Activated CD8-positive, alpha-beta memory T cell treated with anti-CD3 and anti-CD28 coated beads, Interleukin-2, amount 50 U/mL, for 1 hour (primary cell): Measurements from ENCODE around the gene UCN2.
A peak's percentile ranks its signal among the peaks of the same experiment; 100 is the strongest.

ENCODE experiments used
- DNase-seq: peaks from one replicate; pipeline ENCODE4 v3.0.0-alpha.2; 2020; ENCODE audit errors: extremely low read depth

The UCN2 gene, protein sequence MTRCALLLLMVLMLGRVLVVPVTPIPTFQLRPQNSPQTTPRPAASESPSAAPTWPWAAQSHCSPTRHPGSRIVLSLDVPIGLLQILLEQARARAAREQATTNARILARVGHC

DNA sequence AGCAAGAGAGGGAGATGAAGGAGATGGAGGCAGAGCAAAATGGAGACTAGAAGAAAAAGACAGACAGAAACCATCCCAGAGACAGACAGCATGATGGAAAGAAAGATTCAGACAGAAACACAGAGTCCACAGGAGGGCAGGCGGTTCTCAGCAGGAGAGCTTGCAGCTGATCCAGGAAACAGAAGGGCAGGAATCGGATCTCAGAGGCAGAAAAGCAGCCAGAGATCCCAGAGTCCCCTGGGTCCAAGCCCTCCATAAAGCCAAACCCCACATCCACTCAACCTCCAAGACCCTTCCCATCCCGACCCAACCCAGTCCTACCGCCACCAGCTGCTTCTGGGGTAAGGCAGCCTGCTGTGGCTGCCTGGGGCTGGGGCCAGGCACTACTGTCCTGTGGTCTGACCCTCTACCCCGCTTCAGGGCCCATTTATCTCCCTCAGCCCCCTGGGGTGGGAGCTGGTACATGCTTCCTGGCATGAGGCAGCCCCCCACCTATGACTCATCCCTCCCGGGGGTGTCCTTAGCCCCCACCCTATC is at the start of gene UCN2:
UCN2 (minus strand) TSS at position 400 of the 537 bp plus-strand sequence. CDS start 657 bp downstream, outside the sequence.
- no peak for DNase-seq

DNA sequence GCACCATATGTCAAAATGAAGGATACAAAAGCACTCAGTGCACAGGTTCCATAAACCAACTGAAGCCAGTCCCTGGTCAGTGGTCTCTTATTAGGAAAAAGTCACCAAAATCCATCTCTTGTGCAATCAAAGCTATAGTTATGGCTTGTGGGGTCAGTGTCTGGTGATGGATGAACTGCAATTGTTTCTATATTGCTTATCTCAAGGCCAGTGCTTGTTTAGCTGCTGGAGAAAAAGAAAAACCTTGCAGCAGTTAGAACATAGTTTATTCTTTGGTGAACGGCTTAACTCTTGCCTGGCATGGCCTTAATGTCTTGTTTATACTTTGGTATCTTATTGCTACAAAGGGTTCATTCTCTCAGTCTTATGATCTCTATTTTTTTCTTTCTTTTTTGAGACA is 48.7 kb upstream of the UCN2 start:
- no peak for DNase-seq

DNA sequence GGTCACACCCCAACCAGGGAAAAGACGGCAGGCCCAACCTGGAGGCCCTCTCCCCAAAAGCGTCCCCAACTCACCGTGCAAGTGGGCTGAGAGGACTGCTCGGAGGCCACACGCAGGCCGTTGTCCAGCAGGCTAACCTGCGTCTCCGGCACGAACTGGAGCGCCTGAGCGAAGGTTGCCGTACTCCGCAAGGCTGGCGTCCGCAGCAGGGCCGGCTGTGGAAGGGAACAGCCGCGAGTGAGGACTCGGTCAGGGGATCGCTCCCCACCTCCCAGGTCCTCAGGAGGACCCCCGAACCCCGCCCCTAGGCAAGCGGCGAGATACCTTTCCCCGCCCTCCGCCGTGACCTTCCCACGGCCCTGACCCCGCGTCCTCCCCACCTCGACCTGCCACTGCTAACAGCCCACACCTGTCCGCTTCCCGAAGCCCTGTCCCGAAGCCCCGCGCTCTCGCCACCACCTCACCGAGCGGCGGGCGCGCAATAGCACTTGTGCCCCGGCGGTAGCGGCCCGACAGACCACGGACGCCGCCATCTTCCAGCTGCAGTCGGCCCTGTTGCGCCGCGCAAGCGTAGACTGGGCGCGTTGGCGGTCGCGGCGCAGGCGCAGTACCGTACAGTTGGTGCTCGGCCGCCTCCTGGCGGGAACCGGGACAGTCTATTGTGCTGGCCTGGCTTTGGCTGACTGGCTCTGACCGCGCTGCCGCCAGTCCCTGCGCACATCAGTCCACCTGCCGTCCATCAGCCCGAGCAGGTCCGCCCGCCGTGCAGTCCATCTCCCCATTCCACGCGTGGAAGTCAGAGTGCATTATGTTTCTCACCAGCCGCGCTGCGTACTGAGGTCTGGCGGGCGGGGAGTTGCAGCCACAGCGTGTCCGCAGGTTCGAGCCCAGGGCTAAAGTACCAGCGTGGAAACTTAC is 45.8 kb upstream of the UCN2 start, which contains the start of gene UQCRC1:
UQCRC1 (minus strand) TSS at position 559 of the 918 bp plus-strand sequence; CDS start at position 533, 26 bp downstream.
- peak; percentile 74 for DNase-seq

DNA sequence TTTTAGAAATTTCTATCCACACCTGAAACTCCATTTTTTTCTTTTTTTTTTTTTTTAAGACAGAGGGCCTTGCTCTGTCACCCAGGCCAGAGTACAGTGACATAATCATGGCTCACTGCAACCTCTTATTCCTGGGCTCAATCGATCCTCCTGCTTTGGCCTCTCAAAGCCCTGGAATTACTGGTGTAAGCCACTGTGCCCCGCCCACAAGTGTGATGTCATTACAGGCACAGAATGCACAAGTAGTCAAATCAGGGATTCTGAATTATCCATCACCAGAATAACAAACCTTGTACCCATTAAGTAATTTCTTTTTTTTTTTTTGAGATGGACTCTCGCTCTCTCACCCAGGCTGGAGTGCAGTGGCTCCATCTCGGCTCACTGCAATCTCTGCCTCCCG is 43.9 kb upstream of the UCN2 start:
- no peak for DNase-seq

DNA sequence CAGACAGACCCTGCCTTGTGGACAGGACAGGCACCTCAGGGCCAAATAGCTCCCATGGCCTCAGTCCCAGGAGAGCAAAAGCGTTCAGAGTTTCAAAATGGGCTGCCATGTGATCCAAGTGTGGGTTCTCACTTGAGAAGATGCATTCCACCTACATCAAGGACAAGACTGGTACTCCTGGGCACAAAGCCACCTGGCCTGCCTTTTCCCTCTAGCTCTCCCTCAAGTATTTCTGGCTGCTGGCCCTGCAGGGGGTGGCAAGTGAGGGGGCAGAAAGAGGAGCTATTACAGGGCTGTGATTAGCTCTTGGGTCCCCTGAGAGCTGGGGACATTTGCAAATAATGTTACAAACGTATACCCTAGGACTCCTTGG is 38.0 kb upstream of the UCN2 start:
- no peak for DNase-seq

DNA sequence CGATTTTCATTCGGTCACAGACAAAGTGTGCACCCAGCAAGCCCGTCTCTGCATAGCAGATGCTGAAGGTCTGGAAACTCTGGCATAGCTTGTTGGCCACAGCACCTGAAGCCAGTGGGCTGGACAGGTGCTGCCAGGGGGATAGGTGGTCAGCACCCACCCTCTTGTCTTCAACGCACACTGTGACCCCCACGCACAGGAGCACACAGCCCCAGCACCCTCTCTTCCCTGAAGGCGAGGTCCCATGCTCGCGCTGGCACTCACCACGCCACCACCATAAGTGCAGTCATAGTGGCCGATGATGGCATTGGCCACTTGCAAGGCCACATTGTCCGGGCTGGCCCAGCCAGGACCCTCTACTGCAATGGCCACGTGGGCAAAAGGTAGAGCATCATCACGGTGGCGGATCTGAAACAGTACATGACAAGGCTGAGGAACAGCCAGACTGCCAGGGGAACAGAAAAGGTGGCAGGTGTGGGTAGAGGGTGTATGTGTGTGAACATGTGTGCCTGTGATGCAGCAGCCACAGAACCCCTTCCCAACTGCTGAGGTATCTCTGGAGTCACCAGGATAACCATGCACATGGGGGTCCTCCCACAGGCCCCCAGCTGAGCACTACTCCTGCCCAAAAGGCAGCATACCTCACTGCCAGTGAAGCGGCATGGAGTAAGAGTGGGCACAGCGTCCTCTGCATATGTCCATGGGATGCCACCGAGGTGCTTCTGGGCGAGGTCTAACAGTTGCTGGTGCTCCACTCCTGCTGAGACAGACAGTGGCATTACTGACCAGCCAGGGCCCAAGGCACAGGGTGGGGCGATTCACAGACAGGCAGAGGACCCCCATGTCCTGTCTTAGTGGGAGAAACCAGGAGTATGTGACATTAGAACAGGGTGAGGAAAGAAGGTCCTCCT is 37.4 kb upstream of the UCN2 start:
- no peak for DNase-seq

DNA sequence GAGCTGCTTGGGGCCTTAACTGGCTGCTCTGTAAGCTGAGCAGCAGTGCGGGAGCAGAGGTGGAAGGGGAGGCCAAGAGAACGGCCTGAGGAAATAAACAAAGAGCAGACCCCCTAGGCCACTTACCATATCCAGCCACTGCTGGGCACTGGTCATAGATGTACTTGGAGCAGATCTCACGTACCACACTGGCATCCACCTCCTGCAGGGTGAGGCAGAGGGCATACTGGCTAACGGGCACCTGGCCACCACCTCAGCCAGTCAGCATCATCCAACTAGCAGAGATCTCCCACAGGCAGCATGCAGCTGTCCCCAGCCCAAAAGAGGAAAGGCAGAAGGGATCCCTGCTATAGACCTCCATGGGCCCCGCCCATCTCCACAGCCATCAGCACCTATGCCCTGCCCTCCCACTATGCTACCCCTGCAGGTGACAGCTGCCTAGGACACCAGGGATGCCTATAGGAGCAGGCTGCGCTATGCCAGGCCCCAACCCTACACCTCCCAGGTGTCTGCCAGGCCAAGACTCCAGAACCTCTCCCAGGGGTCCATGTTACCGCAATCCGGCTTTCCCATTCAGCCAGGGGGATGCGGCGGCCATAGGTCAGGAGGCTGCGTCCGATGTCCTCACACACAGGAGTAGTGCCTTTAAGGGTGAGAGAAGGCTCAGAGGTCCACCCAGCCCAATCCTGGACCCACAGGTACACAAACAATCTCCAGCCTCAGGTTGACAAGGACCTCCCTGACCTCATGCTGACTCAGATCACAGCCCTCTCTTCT is 36.1 kb upstream of the UCN2 start:
- DNase-seq = no peak

DNA sequence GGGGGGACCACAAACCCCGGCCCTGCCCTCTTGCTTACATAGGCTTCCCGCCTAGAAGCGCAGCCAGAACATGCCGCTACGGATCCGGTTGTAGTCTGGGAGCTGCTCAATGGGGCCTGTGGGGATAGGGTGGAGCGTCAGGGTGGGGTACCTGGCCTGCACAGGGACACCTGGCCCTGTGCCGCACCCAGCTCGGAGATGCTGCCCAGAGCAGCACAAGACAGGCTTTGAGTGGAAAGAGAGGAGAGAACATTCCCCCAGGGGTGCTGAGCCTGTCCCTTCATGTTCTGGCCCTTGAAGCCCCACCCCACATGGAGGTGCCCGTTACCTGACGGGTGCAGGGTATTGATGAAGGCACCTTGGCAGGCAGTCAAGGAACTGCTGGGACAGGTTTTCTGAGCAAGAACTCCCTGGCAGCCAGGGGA is 35.5 kb upstream of the UCN2 start:
- DNase-seq = no peak

DNA sequence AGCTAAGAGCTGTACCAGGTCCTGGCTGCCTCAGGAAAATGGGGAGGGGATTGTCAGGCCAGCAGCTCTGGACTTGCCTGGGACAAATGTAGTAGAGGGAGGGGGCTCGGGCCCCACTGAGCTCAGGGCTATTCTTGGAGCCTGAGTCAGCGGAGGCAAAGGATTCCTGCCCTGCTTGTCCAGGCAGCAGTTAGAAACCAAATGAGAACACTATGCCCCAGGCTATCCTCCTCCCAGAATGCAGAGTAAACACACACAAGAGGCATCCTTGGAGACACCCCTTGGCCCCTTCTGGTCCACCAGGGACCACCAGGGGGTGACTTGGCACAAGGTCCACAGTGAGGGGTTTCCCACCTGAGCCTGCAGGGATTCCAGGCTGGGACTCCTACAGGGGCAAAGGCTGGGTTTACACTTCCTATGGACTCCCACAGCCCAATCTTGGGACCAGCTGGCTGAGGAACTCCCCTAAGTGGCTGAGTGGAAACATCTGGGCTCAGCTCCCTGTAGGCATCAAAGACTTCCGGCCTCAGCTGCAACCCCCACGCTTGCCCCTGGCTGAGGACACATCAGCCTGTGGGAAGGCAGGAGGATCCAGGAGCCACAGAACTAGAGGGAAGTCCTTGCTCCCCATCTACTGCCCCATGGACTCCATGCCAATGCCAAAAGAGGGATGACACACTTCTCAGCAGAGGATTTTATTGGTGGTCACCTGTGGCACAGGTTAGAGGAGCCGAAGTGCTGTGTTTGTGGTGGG is 34.9 kb upstream of the UCN2 start:
- DNase-seq = no peak

DNA sequence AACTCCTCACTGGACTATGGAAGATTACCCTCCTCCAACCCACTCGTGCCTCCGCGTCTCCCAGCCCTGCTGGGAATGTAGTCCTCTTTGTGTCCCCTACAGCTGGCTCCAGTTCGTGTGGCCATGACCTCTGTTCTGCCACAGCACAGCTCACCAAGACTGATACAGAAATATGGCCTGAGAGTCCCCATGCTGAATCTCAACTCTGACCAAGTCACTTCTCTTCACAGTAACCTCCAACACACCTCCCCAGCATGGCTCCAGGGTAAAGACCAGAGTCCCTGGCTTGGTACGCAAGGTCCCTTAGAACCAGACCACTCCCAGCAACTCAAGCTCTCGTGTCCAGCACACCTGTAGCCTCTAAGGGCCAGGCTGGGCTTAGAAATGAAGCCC is 33.8 kb upstream of the UCN2 start:
- no peak for DNase-seq

DNA sequence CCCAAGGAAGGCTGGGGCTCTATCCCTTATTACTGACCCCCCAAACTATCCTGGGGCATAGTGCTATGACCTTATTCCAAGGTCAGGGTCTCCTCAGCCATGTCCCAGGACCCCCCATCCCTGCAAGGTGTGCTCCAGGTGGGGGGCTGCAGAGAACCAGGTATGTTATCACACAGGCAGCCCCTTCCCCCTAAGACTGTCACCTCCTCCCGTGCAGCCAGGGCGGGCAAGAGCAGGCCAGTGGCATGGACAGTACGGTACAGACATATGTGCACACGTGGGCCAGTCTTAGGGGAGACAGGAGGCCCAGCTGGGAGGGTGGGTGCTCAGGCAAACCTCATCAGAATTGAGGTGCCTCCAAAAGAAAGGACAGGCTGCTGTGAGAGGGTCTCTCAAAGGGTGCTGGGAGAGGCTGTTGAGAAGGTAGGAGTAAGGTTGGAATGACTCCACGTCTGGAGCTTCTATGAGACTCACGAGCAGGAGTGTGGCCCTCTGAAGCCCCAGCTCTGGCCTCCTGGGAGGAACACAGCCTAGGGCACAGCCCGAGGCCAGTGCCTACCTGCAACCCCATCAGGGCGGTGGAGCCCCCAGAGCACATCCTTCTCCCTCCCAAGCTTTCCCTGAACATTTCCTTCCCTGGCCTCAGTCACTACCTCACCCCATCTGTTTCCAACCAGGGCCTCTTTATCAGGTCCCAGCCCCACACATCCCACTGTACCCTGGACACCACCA is 33.3 kb upstream of the UCN2 start:
- no peak for DNase-seq

DNA sequence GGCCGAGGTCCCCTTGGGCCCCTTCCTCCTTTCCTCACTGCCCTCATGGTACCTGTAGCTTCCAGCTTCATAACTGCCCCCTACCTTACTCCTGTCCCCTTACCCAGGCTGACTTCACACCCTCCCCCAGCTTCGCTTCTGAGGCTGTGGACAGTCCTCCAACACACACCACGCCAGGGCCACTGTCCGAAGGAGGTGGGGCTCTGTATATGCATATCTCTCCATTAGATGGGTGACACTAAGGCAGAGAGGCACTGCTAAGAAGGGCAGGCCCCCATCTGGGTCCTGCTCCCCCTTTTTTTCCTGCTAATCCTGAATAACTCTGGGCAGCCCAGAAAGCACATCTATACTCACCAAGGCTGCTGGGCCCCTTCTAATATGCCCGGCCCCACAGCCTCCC is 32.6 kb upstream of the UCN2 start:
- DNase-seq = no peak

DNA sequence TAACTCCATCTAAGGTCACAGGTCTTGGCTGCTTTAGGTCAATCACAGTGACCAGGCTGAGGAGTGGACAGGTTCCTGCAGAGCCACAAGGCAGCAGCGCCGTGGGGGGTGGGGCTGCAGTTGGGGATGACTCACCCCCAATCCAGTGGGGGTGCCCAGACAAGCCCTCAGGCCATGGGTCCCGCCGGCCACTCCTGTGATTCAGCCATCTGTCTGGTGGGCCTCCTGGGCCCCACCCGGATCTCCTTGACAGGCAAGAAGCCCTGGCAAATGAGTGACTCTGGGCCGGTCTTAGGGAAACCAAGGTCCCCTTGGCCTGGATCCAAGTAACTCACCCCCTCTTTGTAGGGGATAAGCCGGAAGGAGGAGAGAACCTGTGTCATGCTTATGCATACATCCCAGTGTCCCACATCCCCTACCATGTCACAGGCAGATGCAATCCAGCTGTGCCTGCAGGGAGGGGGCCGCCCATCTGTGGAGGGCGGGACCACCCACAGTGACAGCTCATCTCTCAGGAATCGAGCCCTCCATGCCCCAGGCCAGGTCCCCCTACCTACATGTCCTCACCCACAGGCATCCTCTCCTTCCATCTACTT is 32.0 kb upstream of the UCN2 start:
- DNase-seq = no peak

DNA sequence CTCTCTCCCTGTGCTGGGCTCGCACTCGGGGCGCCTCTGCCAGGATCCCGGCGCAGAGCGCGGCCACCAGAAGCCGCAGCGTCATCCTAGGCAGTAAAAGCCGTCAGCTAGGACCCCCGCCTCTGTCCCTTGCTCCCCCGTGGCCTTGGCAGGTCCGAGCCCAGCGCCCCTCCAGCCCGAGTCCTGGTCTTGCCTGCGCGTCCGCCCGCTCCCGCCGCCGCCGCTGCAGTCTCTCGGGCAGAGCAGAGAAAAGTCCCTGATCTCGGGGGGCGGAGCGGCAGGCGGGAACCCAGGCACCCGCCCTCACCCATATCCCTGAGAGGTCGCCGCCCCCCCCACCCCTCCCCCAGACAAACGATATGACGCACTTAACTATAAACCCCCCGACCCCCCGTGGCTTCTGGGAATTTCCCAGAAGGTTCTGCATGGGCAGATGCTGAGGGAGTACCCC is 31.5 kb upstream of the UCN2 start, which contains the start of gene COL7A1:
COL7A1 (minus strand) TSS at position 255 of the 451 bp plus-strand sequence; CDS start at position 85, 170 bp downstream.
- DNase-seq = no peak

DNA sequence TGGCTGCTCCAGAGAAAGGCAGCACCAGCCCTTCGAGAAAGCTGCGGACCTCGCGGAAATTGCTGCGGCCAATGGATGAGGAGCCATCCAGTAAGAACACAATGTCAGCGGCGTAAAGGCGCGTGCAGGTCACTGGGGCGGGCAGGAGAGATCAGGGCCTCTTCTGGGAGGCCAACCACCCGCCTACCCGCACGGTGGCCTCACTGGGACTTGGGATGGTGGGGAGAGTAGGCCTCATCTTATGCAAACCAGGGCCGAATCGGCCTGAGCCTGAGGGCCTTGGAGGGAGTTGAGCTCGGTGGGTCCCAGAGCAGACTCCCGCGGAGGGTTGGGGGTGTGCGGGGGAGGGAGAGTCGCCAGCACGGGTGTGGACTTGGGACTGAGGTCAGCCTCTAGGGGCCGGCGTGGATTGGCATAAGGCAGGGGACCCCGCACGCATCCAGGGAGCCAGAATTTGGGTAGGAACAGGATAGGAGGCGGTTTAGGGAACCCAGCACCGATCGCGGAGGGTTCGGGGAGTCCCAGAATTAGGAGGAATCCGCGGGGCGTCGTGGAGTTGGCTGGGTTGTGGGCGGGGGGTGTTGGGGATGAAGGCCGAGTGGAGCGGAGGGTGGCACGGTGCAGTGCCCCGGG is 31.0 kb upstream of the UCN2 start:
- no peak for DNase-seq

DNA sequence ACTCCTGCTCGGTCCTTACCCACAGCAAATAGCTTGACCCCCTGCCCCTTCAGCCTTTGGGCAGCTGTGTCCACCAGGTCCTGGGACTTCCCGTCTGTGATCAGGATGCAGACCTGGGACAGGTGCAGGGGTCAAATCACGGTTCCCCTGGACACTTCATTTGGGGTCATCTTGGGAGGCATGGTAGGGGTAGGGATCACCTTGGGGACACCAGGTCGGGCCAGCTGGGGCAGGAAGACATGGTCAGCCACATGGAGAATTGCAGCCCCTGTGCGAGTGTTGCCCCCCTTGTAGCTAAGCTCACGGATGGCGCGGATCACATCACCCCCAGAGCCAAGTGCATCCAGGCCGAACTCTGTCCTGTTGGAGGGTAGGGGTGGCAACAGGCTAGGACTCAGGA is 29.8 kb upstream of the UCN2 start:
- no peak for DNase-seq

DNA sequence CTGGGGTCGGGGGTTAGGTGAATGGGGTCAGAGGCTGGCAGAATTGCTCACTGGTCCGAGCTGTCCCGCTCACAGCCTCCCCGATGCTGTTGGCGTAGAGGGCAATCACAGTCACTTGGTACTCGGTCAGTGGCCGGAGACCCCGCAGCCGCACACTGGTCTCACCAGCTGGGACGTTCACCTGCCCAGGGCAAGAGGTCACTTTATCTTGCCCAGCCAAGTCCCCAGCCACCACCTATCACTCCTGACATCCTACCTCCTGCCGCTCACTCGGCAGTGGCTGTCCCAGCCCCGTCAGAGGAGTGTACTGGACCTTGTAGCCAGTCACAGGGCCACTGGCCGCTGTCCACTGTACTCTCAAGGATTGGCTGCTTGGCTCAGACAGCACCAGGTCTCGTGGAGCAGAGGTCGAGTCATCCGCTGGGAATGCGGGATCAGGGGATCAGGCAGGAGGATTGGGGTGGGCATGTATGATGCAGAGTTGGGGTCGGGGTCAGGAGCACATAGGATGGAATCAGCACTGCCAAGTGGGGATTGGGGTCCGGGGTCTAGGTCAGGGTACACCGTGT is 29.0 kb upstream of the UCN2 start:
- no peak for DNase-seq

DNA sequence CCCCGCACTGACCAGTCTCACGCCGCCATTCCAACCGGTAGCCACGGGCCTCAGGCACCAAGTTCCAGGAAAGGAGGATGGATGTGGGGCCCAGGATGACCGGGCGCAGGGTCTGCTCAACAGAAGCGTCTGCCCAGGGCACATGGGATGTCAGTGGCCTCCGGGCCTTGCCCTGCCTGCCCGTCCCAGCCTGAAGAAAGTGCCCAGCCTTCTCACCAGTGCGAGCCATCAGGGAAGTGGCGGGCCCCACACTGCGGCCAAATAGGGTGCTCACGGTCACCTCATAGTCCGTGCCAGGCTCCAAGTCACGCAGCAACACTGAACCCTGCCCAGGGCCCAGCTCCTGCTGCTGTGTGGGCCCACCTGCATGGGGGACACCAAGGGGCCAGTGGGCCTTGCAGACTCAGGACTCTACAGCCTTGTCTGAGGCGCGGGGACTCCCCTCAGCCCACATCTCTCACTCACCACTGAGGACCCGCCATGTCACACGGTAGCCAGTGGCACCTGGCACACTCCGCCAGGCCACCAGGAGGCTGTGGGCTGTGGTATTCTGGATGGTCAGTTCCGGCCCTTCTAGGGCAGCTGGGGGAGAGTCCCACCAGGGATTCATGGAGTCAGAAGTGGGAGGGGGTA is 28.4 kb upstream of the UCN2 start:
- DNase-seq = no peak
